Esophagus squamous epithelium (tissue), 5 donors: Measurements from ENCODE around the gene KRT78. TPM values are rescaled to one million over a fixed set of nuclear protein-coding genes. Genes with fewer than 3 reads are reported as not detected.

Experiments
- DNase-seq: peaks from one replicate; lab custom pipeline; 2025; lab: John Stamatoyannopoulos, UW
- H3K27ac ChIP-seq, 4 donors: fragments of 200-600 bp; sonication (generic); one replicate each; pipeline ENCODE4 v1.5.1; 2016 to 2019; ENCODE audit warnings: mild to moderate bottlenecking in 1 of 4
- H3K27me3 ChIP-seq, 4 donors: fragments of 200-600 bp; sonication (generic); 1 replicate in 3 of 4; 2 replicates in 1 of 4; pipeline versions ENCODE4 v1.5.1 to v1.6.0; 2017 to 2021; ENCODE audit warnings: antibody characterized with exemption in 1 of 4
- H3K36me3 ChIP-seq, 3 donors: fragments of 200-600 bp; sonication (generic); one replicate each; pipeline ENCODE4 v1.5.1; 2016 to 2019
- H3K4me1 ChIP-seq, 3 donors: fragments of 200-600 bp; sonication (generic); one replicate each; pipeline ENCODE4 v1.5.1; 2017 to 2019
- H3K4me3 ChIP-seq, 4 donors: fragments of 200-600 bp; sonication (generic); 1 replicate in 3 of 4; 2 replicates in 1 of 4; pipeline ENCODE4 v1.5.1; 2016 to 2019; ENCODE audit warnings: mild to moderate bottlenecking in 2 of 4, moderate library complexity in 1 of 4
- H3K9me3 ChIP-seq, 3 donors: fragments of 200-600 bp; sonication (generic); one replicate each; pipeline ENCODE4 v1.5.1; 2016 to 2019
- POLR2A ChIP-seq, 4 donors: fragments of 450-650 bp; IDR thresholded peaks; one replicate each; pipeline ENCODE4 v1.6.1; 2017; ENCODE audit warnings: antibody characterized with exemption in 4 of 4, mild to moderate bottlenecking in 4 of 4, moderate library complexity in 3 of 4
- WGBS, 2 donors: methylation state at CpG; one replicate each; pipeline ENCODE4 v1.1.5; 2018; 5-methylcytosine and 5-hydroxymethylcytosine counted together
- intact Hi-C: fragments of 100-400 bp; cut with DNase I; formaldehyde crosslinking; loops from one replicate; pipeline ENCODE4 v1.15.0; 2022
- total RNA-seq, 4 donors: library from RNA; depleted of rRNA; stranded (reverse); fragments of >200 nt; gene quantifications; one replicate each; pipeline ENCODE4 v1.1.0, GENCODE V29; 2016
- TF ChIP-seq, protein P1 (sequence below), 6 experiments: fragments of 450-650 bp in 4 of 6; fragments of 200-600 bp in 2 of 6; sonication (generic) in 2 of 6; IDR thresholded peaks; one replicate each; pipeline ENCODE4 v1.5.1; 2016 to 2019; ENCODE audit warnings: antibody characterized with exemption in 6 of 6, mild to moderate bottlenecking in 4 of 6, moderate library complexity in 4 of 6
- donor health status: DM: yes; HTN: yes; CAD: no.

Gene KRT78
- total RNA-seq, 4 donors from 2014 or later = 194 to 481 (median 307) TPM

DNA sequence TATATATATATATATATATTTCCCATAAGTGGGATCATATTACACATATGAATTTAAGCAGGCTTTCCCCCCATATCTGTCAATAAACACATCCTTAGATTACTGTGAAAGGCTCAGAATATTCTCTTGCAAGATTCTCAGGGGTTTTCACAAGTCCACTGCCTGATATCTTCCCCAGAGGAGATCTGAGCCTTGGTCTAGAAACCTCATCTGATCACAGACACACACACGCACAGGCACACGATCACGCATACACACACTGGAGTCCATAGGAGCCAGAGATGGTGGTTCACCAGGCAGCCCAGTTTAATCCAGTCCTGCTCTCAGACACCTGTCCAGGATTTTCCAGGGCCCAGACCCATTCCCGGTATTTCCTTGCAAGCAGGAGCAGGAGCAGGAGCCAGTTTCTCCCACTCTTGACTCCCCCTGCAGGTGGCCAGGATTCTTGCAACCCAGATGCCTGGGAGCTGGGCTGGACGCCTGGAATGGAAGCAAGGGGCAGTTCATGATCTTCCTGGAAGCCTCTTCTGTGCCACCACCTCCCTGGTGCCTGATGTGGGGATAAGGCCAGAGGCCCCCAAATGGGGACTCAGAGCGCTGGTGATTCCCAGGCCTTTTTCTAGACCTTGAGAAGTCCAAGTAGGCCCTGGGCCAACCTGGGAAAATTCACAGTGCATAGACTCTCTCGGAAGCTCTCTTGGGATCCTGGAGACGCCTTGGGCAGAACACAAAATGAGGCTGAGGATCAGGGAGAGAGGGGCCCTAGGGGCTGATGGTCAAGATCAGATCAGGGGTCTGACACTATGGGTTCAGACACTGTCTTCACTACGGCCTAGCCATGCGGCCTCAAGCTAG, 16.5 kb upstream of the KRT78 start:
- DNase-seq = no peak
- peaks cover 31 to 86% (median 55%) of the 10 kb centered on the region in 3 donors for H3K4me1 ChIP-seq

DNA sequence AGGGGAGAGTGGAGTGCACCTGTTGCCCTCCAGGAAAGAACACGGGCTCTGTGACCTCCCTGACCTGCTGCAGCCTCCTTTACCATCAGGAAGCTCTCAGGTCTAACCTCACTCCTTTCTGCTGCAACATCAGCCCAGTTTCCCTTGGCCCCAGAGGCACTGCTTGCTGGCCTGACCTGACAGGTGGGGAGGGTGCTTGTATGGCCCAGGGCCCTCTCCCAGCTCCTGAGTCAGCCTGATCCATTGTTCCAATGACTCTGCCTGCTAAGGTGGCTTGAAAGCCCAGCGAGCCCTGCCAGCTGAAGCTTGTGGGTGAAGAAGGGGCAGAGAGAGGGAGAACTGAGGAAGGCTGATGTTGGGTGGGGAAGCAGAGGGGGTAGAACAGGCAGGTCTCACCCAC, 13.2 kb upstream of the KRT78 start:
- Histone ChIP-seq H3K27ac (peak overlapping the region; percentile 81 to 99 (median 85)), H3K36me3 (no peaks in the 10 kb centered on the region), H3K4me1 (peaks cover 23 to 86% (median 38%) of the 10 kb centered on the region in 3 donors), H3K27me3 (no peaks in the 10 kb centered on the region), H3K4me3 (no peak overlapping the region), H3K9me3 (no peaks in the 10 kb centered on the region)
- DNase-seq = no peak
- TF ChIP-seq, protein P1, sequence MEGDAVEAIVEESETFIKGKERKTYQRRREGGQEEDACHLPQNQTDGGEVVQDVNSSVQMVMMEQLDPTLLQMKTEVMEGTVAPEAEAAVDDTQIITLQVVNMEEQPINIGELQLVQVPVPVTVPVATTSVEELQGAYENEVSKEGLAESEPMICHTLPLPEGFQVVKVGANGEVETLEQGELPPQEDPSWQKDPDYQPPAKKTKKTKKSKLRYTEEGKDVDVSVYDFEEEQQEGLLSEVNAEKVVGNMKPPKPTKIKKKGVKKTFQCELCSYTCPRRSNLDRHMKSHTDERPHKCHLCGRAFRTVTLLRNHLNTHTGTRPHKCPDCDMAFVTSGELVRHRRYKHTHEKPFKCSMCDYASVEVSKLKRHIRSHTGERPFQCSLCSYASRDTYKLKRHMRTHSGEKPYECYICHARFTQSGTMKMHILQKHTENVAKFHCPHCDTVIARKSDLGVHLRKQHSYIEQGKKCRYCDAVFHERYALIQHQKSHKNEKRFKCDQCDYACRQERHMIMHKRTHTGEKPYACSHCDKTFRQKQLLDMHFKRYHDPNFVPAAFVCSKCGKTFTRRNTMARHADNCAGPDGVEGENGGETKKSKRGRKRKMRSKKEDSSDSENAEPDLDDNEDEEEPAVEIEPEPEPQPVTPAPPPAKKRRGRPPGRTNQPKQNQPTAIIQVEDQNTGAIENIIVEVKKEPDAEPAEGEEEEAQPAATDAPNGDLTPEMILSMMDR (IDR thresholded peaks at IDR 0.05) = no peak
- no peak for TF ChIP-seq POLR2A (IDR thresholded peaks at IDR 0.05)
- 0 to 25% methylated on average over 1 to 2 of the region's 2 CpGs for WGBS, 2 donors
- intact Hi-C loops = no loop called here

More for the DNA sequence above, 16.5 kb upstream of the KRT78 start:
- TF ChIP-seq, protein P1 (IDR thresholded peaks at IDR 0.05) = peak; percentile 48 to 93 (median 82)
- no peak for TF ChIP-seq POLR2A (IDR thresholded peaks at IDR 0.05)
- H3K36me3 ChIP-seq = no peaks in the 10 kb centered on the region
- H3K9me3 ChIP-seq = no peaks in the 10 kb centered on the region
- intact Hi-C loops = no loop called here
- H3K4me3 ChIP-seq = peak overlapping the region in 1 of 4 donors; percentile 11
- no peaks in the 10 kb centered on the region for H3K27me3 ChIP-seq
- H3K27ac ChIP-seq = peak overlapping the region; percentile 46 to 99 (median 96)
- WGBS, 2 donors = 61 to 76% methylated on average over 6 to 7 of the region's 10 CpGs

DNA sequence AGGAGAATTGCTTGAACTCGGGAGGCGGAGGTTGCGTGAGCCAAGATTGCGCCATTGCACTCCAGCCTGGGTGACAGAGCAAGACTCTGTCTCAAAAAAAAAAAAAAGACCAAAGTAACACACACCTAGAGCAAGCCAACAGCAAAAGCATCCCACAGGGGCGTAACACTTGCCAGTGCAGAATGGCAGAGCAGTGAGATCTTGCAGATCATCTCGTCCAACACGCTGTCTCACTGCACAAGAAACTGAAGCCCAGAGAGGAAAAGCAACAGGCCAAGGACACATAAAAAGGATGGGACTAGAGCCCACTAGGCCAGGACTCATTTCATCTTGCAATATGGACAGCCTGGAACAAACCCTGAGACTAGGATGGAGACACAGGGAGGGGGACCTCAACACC, 12.7 kb upstream of the KRT78 start:
- peak overlapping the region; percentile 81 to 99 (median 85) for H3K27ac ChIP-seq
- peaks cover 23 to 84% (median 37%) of the 10 kb centered on the region in 3 donors for H3K4me1 ChIP-seq
- intact Hi-C loops = no loop called here
- no peak for DNase-seq
- H3K9me3 ChIP-seq = no peaks in the 10 kb centered on the region
- H3K27me3 ChIP-seq = no peaks in the 10 kb centered on the region
- no peaks in the 10 kb centered on the region for H3K36me3 ChIP-seq
- TF ChIP-seq, protein P1 (IDR thresholded peaks at IDR 0.05) = no peak
- no peak for TF ChIP-seq POLR2A (IDR thresholded peaks at IDR 0.05)
- no peak overlapping the region for H3K4me3 ChIP-seq
- WGBS, 2 donors = 77 to 79% methylated on average over 7 of the region's 7 CpGs

DNA sequence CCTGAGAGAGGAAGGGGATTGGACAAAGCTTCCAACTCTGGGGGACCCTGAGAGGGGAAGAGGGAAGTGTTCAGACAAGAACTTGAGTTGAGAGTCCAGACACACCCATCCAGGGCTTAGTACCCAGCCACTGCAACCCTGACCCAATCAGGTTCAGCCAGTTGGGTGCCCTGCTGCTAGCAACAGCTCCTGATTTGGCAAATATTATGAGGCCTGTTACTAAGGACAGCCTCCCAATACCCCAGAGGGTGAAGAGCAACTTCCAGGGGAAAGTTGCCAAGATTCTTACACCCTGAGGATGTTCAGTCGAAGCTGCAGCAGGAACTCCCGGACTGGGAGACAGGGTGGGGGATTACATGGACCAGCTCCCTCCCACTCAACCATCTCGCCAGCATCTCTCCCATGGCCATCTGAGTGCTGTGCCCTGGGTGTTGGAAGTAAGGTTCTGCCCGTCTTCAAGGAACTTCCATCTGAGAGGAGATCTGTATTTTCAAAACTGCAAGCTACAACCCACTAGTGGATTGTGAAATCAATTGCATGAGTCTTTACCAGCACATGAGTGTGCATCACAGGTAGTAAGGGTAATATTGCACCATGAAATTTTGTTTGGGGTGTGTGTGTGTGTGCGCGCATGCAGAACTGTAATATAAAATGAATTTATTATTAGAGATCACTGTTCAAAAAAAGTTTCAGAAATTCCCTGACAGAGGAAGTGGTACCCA, 11.5 kb upstream of the KRT78 start:
- intact Hi-C loops = no loop called here
- TF ChIP-seq, protein P1 (IDR thresholded peaks at IDR 0.05) = no peak
- TF ChIP-seq POLR2A (IDR thresholded peaks at IDR 0.05) = no peak
- Histone ChIP-seq H3K9me3 (no peaks in the 10 kb centered on the region), H3K27me3 (no peaks in the 10 kb centered on the region), H3K4me1 (peaks cover 20 to 72% (median 28%) of the 10 kb centered on the region in 3 donors), H3K36me3 (no peaks in the 10 kb centered on the region), H3K27ac (peak overlapping the region; percentile 80 to 99 (median 85)), H3K4me3 (no peak overlapping the region)
- 33 to 53% methylated on average over 3 of the region's 6 CpGs for WGBS, 2 donors
- DNase-seq = no peak
